ENCODE results near the gene TMEM154.
A peak's percentile ranks its signal among the peaks of the same experiment; 100 is the strongest.

TMEM154 gene

GRCh38 chr4:152661649-152662048 lies 18.1 kb downstream of the TMEM154 start:
- H3K27ac ChIP-seq (ENCODE audit: low read length) = no peak overlapping the region
- no peak for TF ChIP-seq EZH2phosphoT487 (IDR thresholded peaks at IDR 0.05; ENCODE audit: low read depth)
- TF ChIP-seq CTCF (IDR thresholded peaks at IDR 0.05; ENCODE audit: low read depth, low read length) = no peak
- no peaks in the 10 kb centered on the region for H4K20me1 ChIP-seq (ENCODE audit: insufficient read depth, low read length)
- peaks cover 8% of the 10 kb centered on the region for H3K36me3 ChIP-seq (replicated peaks; ENCODE audit: low read depth, low read length)
- peak overlapping the region; percentile 5; the same call in 1 of the 2 replicates for H3K4me2 ChIP-seq (ENCODE audit: low read length)
- peaks cover 20% of the 10 kb centered on the region for H3K9me3 ChIP-seq (ENCODE audit: insufficient read depth, low read length)
- H3K4me1 ChIP-seq (ENCODE audit: low read length) = peaks cover 52% of the 10 kb centered on the region
- H3K9ac ChIP-seq (ENCODE audit: low read length) = no peak overlapping the region
- H3K27me3 ChIP-seq (ENCODE audit: low read depth, low read length) = no peaks in the 10 kb centered on the region
- no peak overlapping the region for H2AFZ ChIP-seq (ENCODE audit: low read depth, low read length)
- no peaks in the 10 kb centered on the region for H3K79me2 ChIP-seq (ENCODE audit: low read length)
- H3K4me3 ChIP-seq (ENCODE audit: low read length) = no peak overlapping the region

- peaks cover 41% of the 10 kb centered on the region for H3K4me1 ChIP-seq (ENCODE audit: low read length)
- H3K79me2 ChIP-seq (ENCODE audit: low read length) = no peaks in the 10 kb centered on the region
- H3K4me3 ChIP-seq (ENCODE audit: low read length) = no peak overlapping the region
- TF ChIP-seq CTCF (IDR thresholded peaks at IDR 0.05; ENCODE audit: low read depth, low read length) (no peak), EZH2phosphoT487 (IDR thresholded peaks at IDR 0.05; ENCODE audit: low read depth) (no peak)
- H3K4me2 ChIP-seq (ENCODE audit: low read length) = no peak overlapping the region
- peaks cover 13% of the 10 kb centered on the region for H3K36me3 ChIP-seq (replicated peaks; ENCODE audit: low read depth, low read length)
- H3K9ac ChIP-seq (ENCODE audit: low read length) = no peak overlapping the region
- no peak overlapping the region for H3K27ac ChIP-seq (ENCODE audit: low read length)
- no peaks in the 10 kb centered on the region for H3K27me3 ChIP-seq (ENCODE audit: low read depth, low read length)
- H2AFZ ChIP-seq (ENCODE audit: low read depth, low read length) = no peak overlapping the region
- H4K20me1 ChIP-seq (ENCODE audit: insufficient read depth, low read length) = no peaks in the 10 kb centered on the region
- H3K9me3 ChIP-seq (ENCODE audit: insufficient read depth, low read length) = peaks cover 24% of the 10 kb centered on the region
Measured at GRCh38 chr4:152660526-152660925, 19.3 kb downstream of the TMEM154 start.

GRCh38 chr4:152659806-152660205 lies 20.0 kb downstream of the TMEM154 start:
- Histone ChIP-seq H3K4me2 (ENCODE audit: low read length) (no peak overlapping the region), H3K4me3 (ENCODE audit: low read length) (no peak overlapping the region), H3K9ac (ENCODE audit: low read length) (no peak overlapping the region), H3K79me2 (ENCODE audit: low read length) (no peaks in the 10 kb centered on the region), H3K27me3 (ENCODE audit: low read depth, low read length) (no peaks in the 10 kb centered on the region), H3K27ac (ENCODE audit: low read length) (no peak overlapping the region), H2AFZ (ENCODE audit: low read depth, low read length) (no peak overlapping the region), H3K36me3 (replicated peaks; ENCODE audit: low read depth, low read length) (peaks cover 13% of the 10 kb centered on the region), H3K9me3 (ENCODE audit: insufficient read depth, low read length) (peaks cover 24% of the 10 kb centered on the region), H4K20me1 (ENCODE audit: insufficient read depth, low read length) (no peaks in the 10 kb centered on the region), H3K4me1 (ENCODE audit: low read length) (peaks cover 37% of the 10 kb centered on the region)
- no peak for TF ChIP-seq EZH2phosphoT487 (IDR thresholded peaks at IDR 0.05; ENCODE audit: low read depth)
- no peak for TF ChIP-seq CTCF (IDR thresholded peaks at IDR 0.05; ENCODE audit: low read depth, low read length)

- Histone ChIP-seq H3K27me3 (ENCODE audit: low read depth, low read length) (no peaks in the 10 kb centered on the region), H3K36me3 (replicated peaks; ENCODE audit: low read depth, low read length) (peaks cover 13% of the 10 kb centered on the region), H3K9ac (ENCODE audit: low read length) (no peak overlapping the region), H2AFZ (ENCODE audit: low read depth, low read length) (no peak overlapping the region), H3K27ac (ENCODE audit: low read length) (no peak overlapping the region), H3K9me3 (ENCODE audit: insufficient read depth, low read length) (peaks cover 17% of the 10 kb centered on the region), H3K4me3 (ENCODE audit: low read length) (no peak overlapping the region), H3K4me1 (ENCODE audit: low read length) (peaks cover 23% of the 10 kb centered on the region), H3K79me2 (ENCODE audit: low read length) (no peaks in the 10 kb centered on the region), H3K4me2 (ENCODE audit: low read length) (no peak overlapping the region), H4K20me1 (ENCODE audit: insufficient read depth, low read length) (no peaks in the 10 kb centered on the region)
- TF ChIP-seq EZH2phosphoT487 (IDR thresholded peaks at IDR 0.05; ENCODE audit: low read depth) (no peak), CTCF (IDR thresholded peaks at IDR 0.05; ENCODE audit: low read depth, low read length) (no peak)
Measured at GRCh38 chr4:152657657-152658056, 22.1 kb downstream of the TMEM154 start.
